Fibroblast of lung (primary cell): Measurements from ENCODE around the gene KIZ.

Experiments
- EZH2 ChIP-seq: IDR thresholded peaks from 2 replicates; pipeline ENCODE4 v1.5.1; 2012; ENCODE audit warnings: low read length, control low read depth, mild to moderate bottlenecking; ENCODE audit errors: missing control alignments
- TF ChIP-seq, protein P1 (sequence below), 2 donors: IDR thresholded peaks in 1 of 2; conservative IDR thresholded peaks in 1 of 2; 1 replicate in 1 of 2; 2 replicates in 1 of 2; pipeline ENCODE4 v1.5.1; 2011 to 2012; ENCODE audit warnings: low read length in 2 of 2, control low read depth in 1 of 2, inconsistent platforms in 1 of 2, low read depth in 1 of 2, mild to moderate bottlenecking in 1 of 2

DNA sequence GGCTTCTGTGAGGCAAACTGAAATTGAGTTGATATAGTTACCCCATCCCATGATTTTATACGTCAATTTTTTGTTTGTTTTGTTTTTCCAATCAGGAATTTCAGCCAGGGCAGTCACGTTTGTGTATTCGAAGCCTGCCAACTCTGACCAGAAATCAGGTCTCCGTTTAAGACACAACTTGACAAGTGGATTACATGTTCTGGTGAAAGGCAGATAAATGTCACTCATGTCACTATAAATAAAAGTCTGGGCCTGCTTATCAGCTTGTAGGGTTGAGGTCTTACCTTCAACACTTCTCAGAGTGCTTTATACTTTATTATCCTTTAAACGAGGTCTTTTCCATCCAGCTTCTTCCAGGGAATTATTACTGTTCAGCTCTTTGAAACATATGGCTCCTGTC, 168.9 kb downstream of the KIZ start:
- TF ChIP-seq, protein P1, sequence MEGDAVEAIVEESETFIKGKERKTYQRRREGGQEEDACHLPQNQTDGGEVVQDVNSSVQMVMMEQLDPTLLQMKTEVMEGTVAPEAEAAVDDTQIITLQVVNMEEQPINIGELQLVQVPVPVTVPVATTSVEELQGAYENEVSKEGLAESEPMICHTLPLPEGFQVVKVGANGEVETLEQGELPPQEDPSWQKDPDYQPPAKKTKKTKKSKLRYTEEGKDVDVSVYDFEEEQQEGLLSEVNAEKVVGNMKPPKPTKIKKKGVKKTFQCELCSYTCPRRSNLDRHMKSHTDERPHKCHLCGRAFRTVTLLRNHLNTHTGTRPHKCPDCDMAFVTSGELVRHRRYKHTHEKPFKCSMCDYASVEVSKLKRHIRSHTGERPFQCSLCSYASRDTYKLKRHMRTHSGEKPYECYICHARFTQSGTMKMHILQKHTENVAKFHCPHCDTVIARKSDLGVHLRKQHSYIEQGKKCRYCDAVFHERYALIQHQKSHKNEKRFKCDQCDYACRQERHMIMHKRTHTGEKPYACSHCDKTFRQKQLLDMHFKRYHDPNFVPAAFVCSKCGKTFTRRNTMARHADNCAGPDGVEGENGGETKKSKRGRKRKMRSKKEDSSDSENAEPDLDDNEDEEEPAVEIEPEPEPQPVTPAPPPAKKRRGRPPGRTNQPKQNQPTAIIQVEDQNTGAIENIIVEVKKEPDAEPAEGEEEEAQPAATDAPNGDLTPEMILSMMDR (conservative IDR thresholded peaks at IDR 0.05 in 1 of 2, IDR thresholded peaks at IDR 0.05 in 1 of 2; ENCODE audit: low read depth in 1 of 2, low read length in 2 of 2) = no peak
- TF ChIP-seq EZH2 = no peak
